AG10803 (cell line): ENCODE data around the gene DIP2C.
A peak's percentile ranks its signal among the peaks of the same experiment; 100 is the strongest.

ENCODE experiments used
- DNase-seq: peaks from one replicate; pipeline ENCODE4 v3.0.0; 2010; ENCODE audit warnings: low read depth
- H3K4me3 ChIP-seq: 2 replicates; pipeline ENCODE4 v1.5.1; 2011; ENCODE audit warnings: mild to moderate bottlenecking, low read length, control low read depth
- CTCF ChIP-seq: conservative IDR thresholded peaks from 2 replicates; pipeline ENCODE4 v1.5.1; 2011; ENCODE audit warnings: mild to moderate bottlenecking, low read length, control low read depth, inconsistent platforms

DIP2C gene

GRCh38 chr10:486206-486605 lies 203.3 kb downstream of the DIP2C start:
- peak; percentile 63 for DNase-seq
- H3K4me3 ChIP-seq, result no peak overlapping the region

GRCh38 chr10:485776-486175 lies 203.7 kb downstream of the DIP2C start:
- no peak overlapping the region for H3K4me3 ChIP-seq
- DNase-seq, result peak; percentile 22
- TF ChIP-seq CTCF, result no peak

More at GRCh38 chr10:486206-486605, 203.3 kb downstream of the DIP2C start:
- peak; percentile 22; the same call in 1 of the 2 replicates for TF ChIP-seq CTCF

- peak overlapping the region; percentile 47 for H3K4me3 ChIP-seq
- no peak for DNase-seq
- no peak for TF ChIP-seq CTCF
These were observed 204.4 kb downstream of the DIP2C start for GRCh38 chr10:484925-485661.

GRCh38 chr10:484441-484924 lies 205.0 kb downstream of the DIP2C start:
- no peak for TF ChIP-seq CTCF
- peak; percentile 42 for DNase-seq
- peak overlapping the region; percentile 47 for H3K4me3 ChIP-seq

GRCh38 chr10:483261-483660 lies 206.2 kb downstream of the DIP2C start:
- H3K4me3 ChIP-seq, result no peak overlapping the region
- TF ChIP-seq CTCF, result no peak
- DNase-seq, result no peak

- no peak overlapping the region for H3K4me3 ChIP-seq
- no peak for DNase-seq
- no peak for TF ChIP-seq CTCF
These were observed 206.6 kb downstream of the DIP2C start for GRCh38 chr10:482848-483247.

GRCh38 chr10:482051-482501 lies 207.4 kb downstream of the DIP2C start:
- no peak overlapping the region for H3K4me3 ChIP-seq
- no peak for DNase-seq
- TF ChIP-seq CTCF, result no peak
